ENCODE measurements around the gene TRIM40.

Gene TRIM40

GRCh38 chr6:30135757-30136156, at the start of gene TRIM40:
TRIM40 (plus strand) TSS chr6:30136140; CDS start chr6:30137037, 897 bp downstream.
- DNase-seq = no peak

GRCh38 chr6:30087876-30088275, 48.1 kb upstream of the TRIM40 start:
- DNase-seq = no peak

GRCh38 chr6:30091577-30092381, 44.2 kb upstream of the TRIM40 start:
- no peak for DNase-seq

GRCh38 chr6:30092852-30093543, 42.9 kb upstream of the TRIM40 start:
- DNase-seq = no peak

- no peak for DNase-seq
Observed at GRCh38 chr6:30093951-30094661, 41.8 kb upstream of the TRIM40 start.

GRCh38 chr6:30096829-30097228, 39.1 kb upstream of the TRIM40 start:
- DNase-seq = no peak

- DNase-seq = no peak
Observed at GRCh38 chr6:30097902-30098768, 37.8 kb upstream of the TRIM40 start.

GRCh38 chr6:30100154-30100553, 35.8 kb upstream of the TRIM40 start:
- no peak for DNase-seq

GRCh38 chr6:30100585-30101443, 35.1 kb upstream of the TRIM40 start:
- DNase-seq = no peak

GRCh38 chr6:30101444-30102413, 34.2 kb upstream of the TRIM40 start:
- peak; percentile 90 for DNase-seq

GRCh38 chr6:30102414-30102969, 33.4 kb upstream of the TRIM40 start:
- no peak for DNase-seq

- peak; percentile 85 for DNase-seq
Observed at GRCh38 chr6:30102970-30103871, 32.7 kb upstream of the TRIM40 start.

GRCh38 chr6:30103872-30104179, 32.1 kb upstream of the TRIM40 start:
- no peak for DNase-seq

- no peak for DNase-seq
Observed at GRCh38 chr6:30104661-30105060, 31.3 kb upstream of the TRIM40 start.

- DNase-seq = no peak
Observed at GRCh38 chr6:30111266-30111856, 24.6 kb upstream of the TRIM40 start.

- DNase-seq = no peak
Observed at GRCh38 chr6:30112402-30112994, 23.4 kb upstream of the TRIM40 start.

GRCh38 chr6:30113003-30113759, 22.8 kb upstream of the TRIM40 start, which contains the start of gene TRIM31:
TRIM31 (minus strand) TSS chr6:30113090; CDS start chr6:30112805, 285 bp downstream.
- DNase-seq = no peak
